ENCODE data around the gene B3GALT5.

The B3GALT5 gene, protein sequence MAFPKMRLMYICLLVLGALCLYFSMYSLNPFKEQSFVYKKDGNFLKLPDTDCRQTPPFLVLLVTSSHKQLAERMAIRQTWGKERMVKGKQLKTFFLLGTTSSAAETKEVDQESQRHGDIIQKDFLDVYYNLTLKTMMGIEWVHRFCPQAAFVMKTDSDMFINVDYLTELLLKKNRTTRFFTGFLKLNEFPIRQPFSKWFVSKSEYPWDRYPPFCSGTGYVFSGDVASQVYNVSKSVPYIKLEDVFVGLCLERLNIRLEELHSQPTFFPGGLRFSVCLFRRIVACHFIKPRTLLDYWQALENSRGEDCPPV

GRCh38 chr21:39612233-39613040 lies at the start of gene B3GALT5:
B3GALT5 (plus strand) TSS chr21:39612940; CDS start chr21:39660560, 47,620 bp downstream.
- TF ChIP-seq, protein P1, sequence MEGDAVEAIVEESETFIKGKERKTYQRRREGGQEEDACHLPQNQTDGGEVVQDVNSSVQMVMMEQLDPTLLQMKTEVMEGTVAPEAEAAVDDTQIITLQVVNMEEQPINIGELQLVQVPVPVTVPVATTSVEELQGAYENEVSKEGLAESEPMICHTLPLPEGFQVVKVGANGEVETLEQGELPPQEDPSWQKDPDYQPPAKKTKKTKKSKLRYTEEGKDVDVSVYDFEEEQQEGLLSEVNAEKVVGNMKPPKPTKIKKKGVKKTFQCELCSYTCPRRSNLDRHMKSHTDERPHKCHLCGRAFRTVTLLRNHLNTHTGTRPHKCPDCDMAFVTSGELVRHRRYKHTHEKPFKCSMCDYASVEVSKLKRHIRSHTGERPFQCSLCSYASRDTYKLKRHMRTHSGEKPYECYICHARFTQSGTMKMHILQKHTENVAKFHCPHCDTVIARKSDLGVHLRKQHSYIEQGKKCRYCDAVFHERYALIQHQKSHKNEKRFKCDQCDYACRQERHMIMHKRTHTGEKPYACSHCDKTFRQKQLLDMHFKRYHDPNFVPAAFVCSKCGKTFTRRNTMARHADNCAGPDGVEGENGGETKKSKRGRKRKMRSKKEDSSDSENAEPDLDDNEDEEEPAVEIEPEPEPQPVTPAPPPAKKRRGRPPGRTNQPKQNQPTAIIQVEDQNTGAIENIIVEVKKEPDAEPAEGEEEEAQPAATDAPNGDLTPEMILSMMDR (IDR thresholded peaks at IDR 0.05; ENCODE audit: low read depth, low read length): no peak

GRCh38 chr21:39564200-39564599 lies 48.5 kb upstream of the B3GALT5 start:
- TF ChIP-seq, protein P1 (IDR thresholded peaks at IDR 0.05; ENCODE audit: low read depth, low read length): no peak
- no peak overlapping the region for H3K4me3 ChIP-seq (ENCODE audit: low read depth, low read length)

More at GRCh38 chr21:39612233-39613040, at the start of gene B3GALT5:
- peak within 1 kb of the TSS; percentile 29; the same call in 1 of the 2 replicates for H3K4me3 ChIP-seq (ENCODE audit: low read depth, low read length)

DNA sequence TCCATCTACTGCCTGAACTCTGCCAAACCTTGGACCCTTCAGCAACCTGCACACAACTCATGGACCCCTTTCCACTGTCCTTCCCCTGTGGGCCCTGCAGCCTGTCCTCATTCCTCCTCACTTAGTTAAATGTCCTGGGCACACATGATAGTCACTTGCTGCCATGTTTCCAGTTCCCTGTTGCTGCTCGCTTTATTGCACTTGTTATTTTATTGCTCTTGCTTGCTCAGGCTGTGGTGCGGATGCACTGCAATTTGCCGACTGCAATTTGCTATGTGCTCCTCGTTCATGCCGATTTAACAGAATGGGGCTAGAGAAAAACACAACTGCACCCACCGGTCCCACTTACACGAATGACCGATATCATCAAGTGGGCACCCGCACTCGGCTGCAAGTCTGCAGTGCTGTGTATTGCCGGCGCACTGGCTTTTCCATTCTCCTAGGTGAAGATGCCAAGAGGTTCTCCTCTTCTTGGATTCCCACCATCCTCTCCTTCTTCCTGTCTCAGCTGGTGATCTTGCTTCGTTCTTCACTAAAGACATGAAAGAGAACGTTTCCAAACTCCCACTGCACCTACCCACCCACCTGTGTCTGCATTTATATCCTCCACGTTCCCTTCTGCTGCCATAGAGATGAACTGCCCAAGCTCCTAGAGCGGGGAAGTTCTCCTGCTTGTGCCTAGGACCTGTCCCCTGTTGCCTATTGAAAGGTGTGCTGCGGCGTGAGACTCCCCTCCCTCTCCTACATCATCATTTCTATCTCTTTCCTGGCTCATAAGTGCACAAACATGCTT lies 45.4 kb upstream of the B3GALT5 start:
- TF ChIP-seq, protein P1 (IDR thresholded peaks at IDR 0.05; ENCODE audit: low read depth, low read length): no peak

DNA sequence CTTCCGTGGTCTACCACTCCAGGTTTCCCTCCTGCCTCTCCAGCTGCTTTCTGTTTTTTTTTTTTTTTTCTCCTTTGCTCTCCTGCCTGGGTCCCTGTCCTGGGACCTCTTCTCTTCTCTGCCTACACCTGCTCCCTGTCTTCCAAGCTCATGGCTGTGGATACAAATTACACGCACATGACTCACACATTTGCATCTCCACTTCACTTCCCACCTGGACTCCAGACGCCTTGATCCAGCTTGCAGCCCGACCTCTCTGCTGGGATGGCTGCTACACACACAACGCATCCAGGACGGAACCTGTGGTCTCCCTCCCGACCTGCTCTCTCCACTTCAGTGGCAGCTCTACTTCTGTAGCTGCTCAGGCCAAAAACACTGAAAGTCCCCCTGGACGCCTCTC lies 44.4 kb upstream of the B3GALT5 start:
- TF ChIP-seq, protein P1 (IDR thresholded peaks at IDR 0.05; ENCODE audit: low read depth, low read length): no peak
- no peak overlapping the region for H3K4me3 ChIP-seq (ENCODE audit: low read depth, low read length)

More for the DNA sequence above, 45.4 kb upstream of the B3GALT5 start:
- no peak overlapping the region for H3K4me3 ChIP-seq (ENCODE audit: low read depth, low read length)

DNA sequence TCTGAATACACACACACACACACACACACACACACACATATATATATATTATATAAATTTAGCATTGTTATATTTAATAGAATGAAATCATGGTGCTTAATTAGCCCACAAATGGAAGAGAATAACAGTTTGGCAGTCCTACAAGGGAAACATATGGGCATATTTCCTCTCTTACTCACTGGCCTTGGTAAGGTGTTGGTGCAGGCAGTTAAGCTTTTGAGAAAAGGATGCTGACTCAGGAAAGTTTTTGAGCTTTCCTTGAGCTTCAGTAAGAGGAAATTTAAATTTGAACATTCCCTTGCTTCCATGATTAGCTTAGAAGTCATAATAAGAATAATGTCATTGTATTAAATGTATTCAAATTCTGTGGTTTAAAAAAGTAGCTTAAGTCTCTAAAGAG lies 37.0 kb upstream of the B3GALT5 start:
- TF ChIP-seq, protein P1 (IDR thresholded peaks at IDR 0.05; ENCODE audit: low read depth, low read length): no peak
- H3K4me3 ChIP-seq (ENCODE audit: low read depth, low read length): no peak overlapping the region

DNA sequence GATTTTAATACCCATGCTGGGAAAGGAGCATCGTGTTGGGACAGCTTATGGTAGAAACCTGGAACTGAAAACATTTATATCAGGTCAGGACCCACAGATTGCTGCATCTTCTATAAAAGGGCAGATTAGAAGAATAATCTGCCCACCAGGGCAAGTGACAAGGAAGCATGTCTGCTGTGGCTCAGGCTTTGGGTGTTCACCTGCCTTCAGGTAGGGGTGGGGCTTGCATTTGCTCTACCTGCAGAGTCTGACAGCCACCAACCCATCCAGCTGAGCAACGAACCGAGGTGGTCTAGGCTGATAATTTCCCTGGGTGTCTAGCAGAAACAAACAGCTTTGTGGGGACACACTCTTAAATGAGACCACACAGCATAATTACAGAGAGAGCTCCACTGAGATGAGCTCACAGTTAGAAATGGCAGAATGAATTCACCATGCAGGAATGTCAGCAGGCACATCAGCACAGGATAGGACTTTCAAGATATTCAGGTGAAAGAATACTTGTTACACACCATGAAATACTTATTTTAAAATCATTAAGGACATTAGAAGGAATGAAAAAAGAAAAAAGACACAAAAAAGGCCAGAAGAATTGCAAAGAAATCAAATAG lies 36.1 kb upstream of the B3GALT5 start:
- H3K4me3 ChIP-seq (ENCODE audit: low read depth, low read length): no peak overlapping the region
- TF ChIP-seq, protein P1 (IDR thresholded peaks at IDR 0.05; ENCODE audit: low read depth, low read length): no peak
